HepG2 (cell line): ENCODE results near the gene PFDN1. TPM values are rescaled to one million over a fixed set of nuclear protein-coding genes. Genes with fewer than 3 reads are reported as not detected.

Source experiments
- ATAC-seq: fragments of 200-7000 bp; cut with Tn5 transposase; 3 replicates; pipeline ENCODE4 v1.9.1; 2020; ENCODE audit warnings: mild to moderate bottlenecking, moderate library complexity
- BruUV-seq: library from RNA; stranded (reverse); fragments of 400-500 nt; replicated peaks from 2 replicates; lab custom pipeline; 2021; lab: Mats Ljungman, UMichigan
- CTCF ChIA-PET: fragments of 300-600 bp; formaldehyde crosslinking; extraction: SDS; loops from one replicate; lab custom pipeline; 2021; ENCODE audit warnings: low total read pairs, inconsistent platforms, low intra/inter-chr PET ratio; lab: Yijun Ruan, JAX
- POLR2A ChIA-PET: fragments of 350-600 bp; sonication (Branson Sonifier 250); formaldehyde crosslinking; loops from one replicate; lab custom pipeline; 2020; ENCODE audit warnings: antibody characterized with exemption, inconsistent platforms; lab: Yijun Ruan, JAX
- DNase-seq: peaks from one replicate; pipeline ENCODE4 v3.0.0-alpha.2; 2015; ENCODE audit warnings: low spot score
- FAIRE-seq: peaks from 3 replicates; lab custom pipeline; 2011; peaks lifted over from hg19 to GRCh38; lab: Jason Lieb, UNC
- H2AFZ ChIP-seq: one replicate; pipeline ENCODE4 v1.6.1; 2011; ENCODE audit warnings: low read length, inconsistent platforms
- H3K27ac ChIP-seq: fragments of 300-600 bp; 3 replicates; pipeline ENCODE4 v1.8.0; 2011; ENCODE audit warnings: mixed run types, mild to moderate bottlenecking, mixed read lengths, low read length, inconsistent platforms; ENCODE audit not compliant: insufficient read depth; ENCODE audit errors: extremely low read length
- H3K27me3 ChIP-seq, 2 experiments: fragments of 200-600 bp in 1 of 2; 2 replicates in 1 of 2; 3 replicates in 1 of 2; pipeline versions ENCODE4 v1.6.0 to v1.8.0; 2011; ENCODE audit warnings: low read length in 2 of 2, mild to moderate bottlenecking in 2 of 2, moderate library complexity in 2 of 2, inconsistent platforms in 1 of 2; ENCODE audit not compliant: insufficient read depth in 2 of 2, control insufficient read depth in 1 of 2
- H3K36me3 ChIP-seq, 2 experiments: fragments of 200-600 bp in 1 of 2; replicated peaks in 1 of 2; 2 replicates in 1 of 2; 3 replicates in 1 of 2; pipeline versions ENCODE4 v1.5.1 to v1.8.0; 2011; ENCODE audit warnings: low read length in 2 of 2, inconsistent platforms in 1 of 2; ENCODE audit not compliant: insufficient read depth in 2 of 2, control insufficient read depth in 1 of 2
- H3K4me1 ChIP-seq: 2 replicates; pipeline ENCODE4 v1.5.1; 2012; ENCODE audit warnings: low read length, inconsistent platforms; ENCODE audit not compliant: insufficient read depth
- H3K4me2 ChIP-seq: 2 replicates; pipeline ENCODE4 v1.6.0; 2011; ENCODE audit warnings: low read depth, low read length, inconsistent platforms
- H3K4me3 ChIP-seq, 3 experiments: fragments of 200-600 bp in 1 of 3; sonication (generic), shearing (Covaris generic) in 1 of 3; replicated peaks in 1 of 3; 2 replicates each; pipeline ENCODE4 v1.5.1; 2011 to 2016; ENCODE audit warnings: low read length in 3 of 3, inconsistent platforms in 2 of 3, low read depth in 2 of 3, mild to moderate bottlenecking in 2 of 3, control low read depth in 1 of 3, mixed read lengths in 1 of 3; ENCODE audit not compliant: insufficient read depth in 1 of 3
- H3K79me2 ChIP-seq: one replicate; pipeline ENCODE4 v1.6.1; 2011; ENCODE audit warnings: low read length, inconsistent platforms; ENCODE audit not compliant: insufficient read depth
- H3K9ac ChIP-seq: 2 replicates; pipeline ENCODE4 v1.6.0; 2011; ENCODE audit warnings: mild to moderate bottlenecking, low read depth, low read length, inconsistent platforms; ENCODE audit not compliant: insufficient read depth
- H3K9me3 ChIP-seq: 2 replicates; pipeline ENCODE4 v1.5.1; 2012; ENCODE audit warnings: mild to moderate bottlenecking, low read length
- H4K20me1 ChIP-seq: 2 replicates; pipeline ENCODE4 v1.6.0; 2011; ENCODE audit warnings: inconsistent platforms, mild to moderate bottlenecking, low read length, moderate library complexity; ENCODE audit not compliant: insufficient read depth
- BCL6 ChIP-seq: IDR thresholded peaks from 2 replicates; pipeline ENCODE4 v1.6.1; 2016; ENCODE audit warnings: missing genetic modification reagents, missing compliant biosample characterization
- CTCF ChIP-seq: sonication (generic); formaldehyde crosslinking; IDR thresholded peaks from 2 replicates; pipeline ENCODE4 v1.5.0; 2020; ENCODE audit warnings: mild to moderate bottlenecking, missing genetic modification reagents, moderate library complexity
- FOXA1 ChIP-seq, 2 experiments: fragments of 450-650 bp in 1 of 2; sonication (generic) in 1 of 2; formaldehyde crosslinking in 1 of 2; IDR thresholded peaks; 2 replicates each; pipeline versions ENCODE4 v1.4.0 to v1.6.1; 2016 to 2020; ENCODE audit warnings: missing genetic modification reagents in 1 of 2
- FOXA3 ChIP-seq: IDR thresholded peaks from 2 replicates; pipeline ENCODE4 v1.6.1; 2016; ENCODE audit warnings: missing genetic modification reagents, missing compliant biosample characterization
- GTF3A ChIP-seq: sonication (generic); formaldehyde crosslinking; conservative IDR thresholded peaks from 2 replicates; pipeline ENCODE4 v1.4.0; 2020; ENCODE audit warnings: mild to moderate bottlenecking, missing genetic modification reagents
- HDAC2 ChIP-seq: sonication (generic); formaldehyde crosslinking; IDR thresholded peaks from 2 replicates; pipeline ENCODE4 v1.4.0; 2020; ENCODE audit warnings: missing genetic modification reagents
- MATR3 ChIP-seq: sonication (generic); formaldehyde crosslinking; IDR thresholded peaks from 2 replicates; pipeline ENCODE4 v1.4.0; 2020; ENCODE audit warnings: missing genetic modification reagents
- MYNN ChIP-seq: sonication (generic); formaldehyde crosslinking; IDR thresholded peaks from 2 replicates; pipeline ENCODE4 v1.4.0; 2020; ENCODE audit warnings: mild to moderate bottlenecking, low read depth, missing genetic modification reagents
- NCOA1 ChIP-seq: sonication (generic); formaldehyde crosslinking; IDR thresholded peaks from 2 replicates; pipeline ENCODE4 v1.9.0; 2021; ENCODE audit warnings: missing genetic modification reagents
- PITX1 ChIP-seq: sonication (generic); formaldehyde crosslinking; IDR thresholded peaks from 2 replicates; pipeline ENCODE4 v1.5.1; 2020; ENCODE audit warnings: mild to moderate bottlenecking, missing genetic modification reagents
- RARA ChIP-seq: IDR thresholded peaks from 2 replicates; pipeline ENCODE4 v1.6.1; 2016; ENCODE audit warnings: missing genetic modification reagents, missing compliant biosample characterization
- RFX5 ChIP-seq: IDR thresholded peaks from 2 replicates; pipeline ENCODE4 v1.6.1; 2011; ENCODE audit warnings: low read depth, low read length, improper control_type of control experiment
- RXRB ChIP-seq: IDR thresholded peaks from 2 replicates; pipeline ENCODE4 v1.6.1; 2016; ENCODE audit warnings: borderline replicate concordance, missing genetic modification reagents, missing compliant biosample characterization
- SAP130 ChIP-seq: IDR thresholded peaks from 2 replicates; pipeline ENCODE4 v1.6.1; 2016; ENCODE audit warnings: low read depth
- SMAD9 ChIP-seq: sonication (generic); formaldehyde crosslinking; IDR thresholded peaks from 2 replicates; pipeline ENCODE4 v1.5.1; 2020; ENCODE audit warnings: mild to moderate bottlenecking, missing genetic modification reagents
- SPEN ChIP-seq: sonication (generic); formaldehyde crosslinking; IDR thresholded peaks from 2 replicates; pipeline ENCODE4 v1.5.1; 2020; ENCODE audit warnings: low read depth, mild to moderate bottlenecking, missing genetic modification reagents
- SRF ChIP-seq: IDR thresholded peaks from 2 replicates; pipeline ENCODE4 v1.6.1; 2011; ENCODE audit warnings: mild to moderate bottlenecking, low read depth, low read length, moderate library complexity
- ZBTB43 ChIP-seq: sonication (generic); formaldehyde crosslinking; conservative IDR thresholded peaks from 2 replicates; pipeline ENCODE4 v1.4.0; 2020; ENCODE audit warnings: missing genetic modification reagents
- ZFYVE20 ChIP-seq: sonication (generic); formaldehyde crosslinking; IDR thresholded peaks from 2 replicates; pipeline ENCODE4 v1.8.0; 2023; ENCODE audit warnings: low read depth, mild to moderate bottlenecking, moderate library complexity, missing genetic modification reagents, borderline replicate concordance
- ZNF10 ChIP-seq: sonication (generic); formaldehyde crosslinking; IDR thresholded peaks from 2 replicates; pipeline ENCODE4 v1.4.0; 2020; ENCODE audit warnings: mild to moderate bottlenecking, low read depth, missing genetic modification reagents, borderline replicate concordance
- ZNF263 ChIP-seq: sonication (generic); formaldehyde crosslinking; IDR thresholded peaks from 2 replicates; pipeline ENCODE4 v1.4.0; 2020; ENCODE audit warnings: missing genetic modification reagents
- ZNF431 ChIP-seq: sonication (generic); formaldehyde crosslinking; IDR thresholded peaks from 2 replicates; pipeline ENCODE4 v1.9.0; 2022; ENCODE audit warnings: missing genetic modification reagents, low read depth, mild to moderate bottlenecking, borderline replicate concordance
- ZNF652 ChIP-seq: IDR thresholded peaks from 2 replicates; pipeline ENCODE4 v1.6.1; 2016; ENCODE audit warnings: low read depth, borderline replicate concordance
- ZNF660 ChIP-seq: sonication (generic); formaldehyde crosslinking; IDR thresholded peaks from 2 replicates; pipeline ENCODE4 v1.5.1; 2020; ENCODE audit warnings: mild to moderate bottlenecking, low read depth, missing genetic modification reagents, borderline replicate concordance
- ZNF720 ChIP-seq: sonication (generic); formaldehyde crosslinking; IDR thresholded peaks from 2 replicates; pipeline ENCODE4 v1.4.0; 2020; ENCODE audit warnings: missing genetic modification reagents
- WGBS: methylation state at CpG from one replicate; pipeline ENCODE4 v1.1.6; 2017; ENCODE audit warnings: low lambda C conversion rate; 5-methylcytosine and 5-hydroxymethylcytosine counted together
- in situ Hi-C: cut with HindIII; loops from 2 replicates; pipeline ENCODE4 v1.10.0; 2017; ENCODE audit warnings: low pct_unique_long_range_greater_than_20kb; ENCODE audit not compliant: extremely low pct_ligation_motif_present
- intact Hi-C: fragments of 100-400 bp; cut with micrococcal nuclease; formaldehyde crosslinking; loops from one replicate; pipeline ENCODE4 v1.10.0; 2022; ENCODE audit not compliant: unreplicated experiment
- polyA plus RNA-seq, 8 experiments: library from polyadenylated mRNA; depleted of rRNA in 3 of 8; stranded (reverse) in 7 of 8; unstranded in 1 of 8; fragments of >200 nt; fragmentation: Illumina TruSeq in 4 of 8; extraction: Trizol in 4 of 8; gene quantifications; 2 replicates each; pipeline versions ENCODE4 v1.2.1 to v1.2.3, GENCODE V29; 2011 to 2016; ENCODE audit warnings: low read depth in 4 of 8, missing spikeins in 1 of 8, mixed read lengths in 1 of 8; ENCODE audit not compliant: insufficient read depth in 1 of 8
- total RNA-seq, 5 experiments: library from RNA; depleted of rRNA; stranded (reverse); fragments of >200 nt; fragmentation: Illumina TruSeq; extraction: Trizol; gene quantifications; 2 replicates each; pipeline ENCODE4 v1.2.3, GENCODE V29; 2016; ENCODE audit warnings: low read depth in 1 of 5

The PFDN1 gene
- total and polyA plus RNA-seq, 2 of the 13 experiments (the other 11 are each of a cell fraction or from before 2014, with no cell fraction given): 67.2 to 70.8 TPM

- H3K4me1 ChIP-seq: peaks cover 76% of the 10 kb centered on the region
- POLR2A ChIA-PET: interaction anchor here (0.6 to 3.3 kb wide), 4 partner anchors 18 to 1716 kb away, joined by 3 to 19 read pairs (median 5); partner anchors contain the start of genes HBEGF and PFDN1
- no peaks in the 10 kb centered on the region for H3K27me3 ChIP-seq
- no peak overlapping the region for H3K27ac ChIP-seq
- H3K4me2 ChIP-seq: peak overlapping the region; percentile 58
- WGBS: 3% methylated on average over 2 of the region's 2 CpGs
- intact Hi-C loops (no loop called here), in situ Hi-C loops (no loop called here)
- peak; percentile 63 for FAIRE-seq
- H3K9me3 ChIP-seq: no peaks in the 10 kb centered on the region
- H3K36me3 ChIP-seq: no peaks in the 10 kb centered on the region
- CTCF ChIA-PET: no interaction called here
- no peak overlapping the region for H3K9ac ChIP-seq
- peak; percentile 18 for ATAC-seq
- no peaks in the 10 kb centered on the region for H3K79me2 ChIP-seq
- no peaks in the 10 kb centered on the region for H4K20me1 ChIP-seq
- BruUV-seq: no TSS peak
- DNase-seq: peak; percentile 79
- no peak overlapping the region; a peak in 1 of 6 replicates for H3K4me3 ChIP-seq
- H2AFZ ChIP-seq: no peak overlapping the region
- TF ChIP-seq RXRB (CRISPR knock-in tag): peak; percentile 22; the same call in 1 of the 2 replicates
- no peak for TF ChIP-seq ZNF652 (CRISPR knock-in tag)
- no peak for TF ChIP-seq ZFYVE20 (CRISPR knock-in tag)
- TF ChIP-seq SPEN (CRISPR knock-in tag): no peak
- no peak for TF ChIP-seq ZBTB43 (CRISPR knock-in tag)
- no peak for TF ChIP-seq ZNF660 (CRISPR knock-in tag)
- TF ChIP-seq RARA (CRISPR knock-in tag): 0 out of 2 replicates have a peak, but pooled peaks have one; percentile 9
- TF ChIP-seq ZNF10 (CRISPR knock-in tag): no peak
- TF ChIP-seq SAP130 (CRISPR knock-in tag): 0 out of 2 replicates have a peak, but pooled peaks have one; percentile 12
- TF ChIP-seq FOXA3 (CRISPR knock-in tag): peak; percentile 61
- no peak for TF ChIP-seq CTCF (CRISPR knock-in tag)
- TF ChIP-seq FOXA1 (IDR thresholded peaks at IDR 0.05): no peak
- peak; percentile 71 for TF ChIP-seq FOXA1 (CRISPR knock-in tag; IDR thresholded peaks at IDR 0.05)
- TF ChIP-seq MATR3 (CRISPR knock-in tag): no peak
- no peak for TF ChIP-seq GTF3A (CRISPR knock-in tag)
- TF ChIP-seq NCOA1 (CRISPR knock-in tag): no peak
- TF ChIP-seq ZNF720: no peak
- 0 out of 2 replicates have a peak, but pooled peaks have one; percentile 11 for TF ChIP-seq BCL6 (CRISPR knock-in tag)
- no peak for TF ChIP-seq SMAD9 (CRISPR knock-in tag)
- no peak for TF ChIP-seq SRF
- TF ChIP-seq RFX5: no peak
- TF ChIP-seq ZNF431 (CRISPR knock-in tag): no peak
- TF ChIP-seq ZNF263 (CRISPR knock-in tag): no peak
- peak; percentile 42; the same call in 1 of the 2 replicates for TF ChIP-seq HDAC2 (CRISPR knock-in tag)
- peak; percentile 58 for TF ChIP-seq PITX1
- TF ChIP-seq MYNN (CRISPR knock-in tag): no peak
Observed at GRCh38 chr5:140327589-140327988, 24.7 kb upstream of the PFDN1 start.
